ENCODE data around the gene RHEB.

Gene RHEB

DNA sequence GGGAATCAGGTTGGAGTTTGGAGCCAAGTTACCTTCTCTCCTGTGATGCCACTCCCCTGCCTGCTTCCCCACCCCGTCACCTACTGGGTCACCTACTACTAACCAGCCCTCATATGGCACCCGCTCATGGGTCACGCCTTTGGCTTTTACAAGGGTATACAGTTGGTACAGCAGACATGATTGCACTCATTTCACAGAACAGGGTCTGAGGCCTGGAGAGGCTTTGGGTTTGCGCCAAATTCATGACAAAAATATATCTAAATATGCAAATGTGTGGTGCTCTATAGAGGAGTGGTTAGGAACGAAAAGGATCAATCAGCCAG lies 90.5 kb downstream of the RHEB start:
- Histone ChIP-seq H3K36me3 (ENCODE audit: control insufficient read depth, low read length) (no peaks in the 10 kb centered on the region), H3K27me3 (ENCODE audit: control insufficient read depth, low read length) (peaks cover 3% of the 10 kb centered on the region; the same call in 1 of the 2 replicates), H4K20me1 (ENCODE audit: control insufficient read depth, insufficient read depth, low read depth, low read length) (no peaks in the 10 kb centered on the region), H3K4me1 (ENCODE audit: control insufficient read depth, low read length) (peaks cover 23% of the 10 kb centered on the region), H3K79me2 (ENCODE audit: control insufficient read depth, low read length) (no peaks in the 10 kb centered on the region), H3K9me2 (replicated peaks; ENCODE audit: control insufficient read depth, low read length) (no peaks in the 10 kb centered on the region), H3K4me3 (ENCODE audit: low read length) (no peak overlapping the region), H3F3A (ENCODE audit: control insufficient read depth, insufficient read depth) (no peaks in the 10 kb centered on the region), H3K9me3 (ENCODE audit: control insufficient read depth, insufficient read depth, low read length) (no peaks in the 10 kb centered on the region), H3K27ac (ENCODE audit: low read depth, low read length) (no peak overlapping the region), H3K4me2 (ENCODE audit: low read length) (0 out of 2 replicates have a peak overlapping the region, but pooled peaks have one; percentile 7)
- TF ChIP-seq, protein P1, sequence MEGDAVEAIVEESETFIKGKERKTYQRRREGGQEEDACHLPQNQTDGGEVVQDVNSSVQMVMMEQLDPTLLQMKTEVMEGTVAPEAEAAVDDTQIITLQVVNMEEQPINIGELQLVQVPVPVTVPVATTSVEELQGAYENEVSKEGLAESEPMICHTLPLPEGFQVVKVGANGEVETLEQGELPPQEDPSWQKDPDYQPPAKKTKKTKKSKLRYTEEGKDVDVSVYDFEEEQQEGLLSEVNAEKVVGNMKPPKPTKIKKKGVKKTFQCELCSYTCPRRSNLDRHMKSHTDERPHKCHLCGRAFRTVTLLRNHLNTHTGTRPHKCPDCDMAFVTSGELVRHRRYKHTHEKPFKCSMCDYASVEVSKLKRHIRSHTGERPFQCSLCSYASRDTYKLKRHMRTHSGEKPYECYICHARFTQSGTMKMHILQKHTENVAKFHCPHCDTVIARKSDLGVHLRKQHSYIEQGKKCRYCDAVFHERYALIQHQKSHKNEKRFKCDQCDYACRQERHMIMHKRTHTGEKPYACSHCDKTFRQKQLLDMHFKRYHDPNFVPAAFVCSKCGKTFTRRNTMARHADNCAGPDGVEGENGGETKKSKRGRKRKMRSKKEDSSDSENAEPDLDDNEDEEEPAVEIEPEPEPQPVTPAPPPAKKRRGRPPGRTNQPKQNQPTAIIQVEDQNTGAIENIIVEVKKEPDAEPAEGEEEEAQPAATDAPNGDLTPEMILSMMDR (IDR thresholded peaks at IDR 0.05; ENCODE audit: low read depth, low read length, poor library complexity, severe bottlenecking): no peak

DNA sequence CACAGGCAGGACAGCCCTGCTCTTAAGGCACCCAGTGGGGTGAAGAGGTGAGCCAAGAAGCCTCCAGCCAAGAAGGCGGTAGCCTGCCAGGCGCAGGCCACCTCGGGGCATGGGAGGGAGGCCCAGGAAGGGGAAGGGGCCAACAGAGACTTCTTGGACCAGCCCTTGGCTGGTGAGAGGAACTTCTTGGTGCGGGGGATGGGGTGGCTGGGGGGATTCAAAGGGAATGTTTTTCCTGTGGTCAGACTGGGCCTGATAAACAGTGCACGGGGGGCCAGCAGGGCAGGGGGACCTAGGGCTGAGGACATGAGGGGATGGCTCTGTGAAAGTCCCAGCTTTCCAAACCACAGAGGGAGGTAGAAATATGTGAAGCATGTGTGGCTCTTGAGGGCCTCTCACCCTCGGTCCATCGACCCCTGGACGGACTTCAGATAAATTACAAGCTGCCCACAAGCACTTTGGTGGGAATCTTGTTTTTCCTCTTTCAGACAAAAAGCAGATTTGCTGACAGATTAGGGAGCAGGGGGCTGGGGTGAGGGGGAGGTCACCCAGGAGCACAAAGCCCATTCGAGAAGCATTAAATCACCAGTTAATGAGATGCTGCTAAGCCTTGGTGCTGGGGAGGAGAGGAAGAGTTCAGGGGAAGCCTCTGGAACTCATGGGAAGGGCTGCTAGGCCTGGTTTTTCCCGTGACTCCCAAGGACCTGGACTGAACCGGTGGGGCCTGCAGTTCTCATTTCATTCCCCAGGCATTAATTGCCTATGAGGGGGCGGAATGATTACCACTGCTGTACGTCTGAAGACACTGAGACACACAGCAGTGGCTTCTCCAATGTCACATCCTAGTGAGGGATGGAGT lies 91.1 kb downstream of the RHEB start:
- Histone ChIP-seq H3K9me3 (ENCODE audit: control insufficient read depth, insufficient read depth, low read length) (no peaks in the 10 kb centered on the region), H3K4me1 (ENCODE audit: control insufficient read depth, low read length) (peaks cover 23% of the 10 kb centered on the region), H3K9me2 (replicated peaks; ENCODE audit: control insufficient read depth, low read length) (no peaks in the 10 kb centered on the region), H3K27ac (ENCODE audit: low read depth, low read length) (no peak overlapping the region), H4K20me1 (ENCODE audit: control insufficient read depth, insufficient read depth, low read depth, low read length) (no peaks in the 10 kb centered on the region), H3K36me3 (ENCODE audit: control insufficient read depth, low read length) (no peaks in the 10 kb centered on the region), H3K4me3 (ENCODE audit: low read length) (no peak overlapping the region), H3K27me3 (ENCODE audit: control insufficient read depth, low read length) (peaks cover 4% of the 10 kb centered on the region; the same call in 1 of the 2 replicates), H3K79me2 (ENCODE audit: control insufficient read depth, low read length) (no peaks in the 10 kb centered on the region), H3F3A (ENCODE audit: control insufficient read depth, insufficient read depth) (no peaks in the 10 kb centered on the region), H3K4me2 (ENCODE audit: low read length) (no peak overlapping the region)
- TF ChIP-seq EZH2phosphoT487 (IDR thresholded peaks at IDR 0.05; ENCODE audit: borderline replicate concordance, low read length): no peak
- TF ChIP-seq, protein P1 (IDR thresholded peaks at IDR 0.05; ENCODE audit: low read depth, low read length, poor library complexity, severe bottlenecking): no peak

GRCh38 chr7:151427705-151428377 lies 91.9 kb downstream of the RHEB start:
- Histone ChIP-seq H3K4me2 (ENCODE audit: low read length) (no peak overlapping the region), H4K20me1 (ENCODE audit: control insufficient read depth, insufficient read depth, low read depth, low read length) (no peaks in the 10 kb centered on the region), H3K4me1 (ENCODE audit: control insufficient read depth, low read length) (peaks cover 18% of the 10 kb centered on the region), H3K36me3 (ENCODE audit: control insufficient read depth, low read length) (no peaks in the 10 kb centered on the region), H3K9me3 (ENCODE audit: control insufficient read depth, insufficient read depth, low read length) (no peaks in the 10 kb centered on the region), H3K27me3 (ENCODE audit: control insufficient read depth, low read length) (peaks cover 4% of the 10 kb centered on the region; the same call in 1 of the 2 replicates), H3K9me2 (replicated peaks; ENCODE audit: control insufficient read depth, low read length) (no peaks in the 10 kb centered on the region), H3F3A (ENCODE audit: control insufficient read depth, insufficient read depth) (no peaks in the 10 kb centered on the region), H3K4me3 (ENCODE audit: low read length) (no peak overlapping the region), H3K27ac (ENCODE audit: low read depth, low read length) (no peak overlapping the region), H3K79me2 (ENCODE audit: control insufficient read depth, low read length) (no peaks in the 10 kb centered on the region)
- TF ChIP-seq, protein P1 (IDR thresholded peaks at IDR 0.05; ENCODE audit: low read depth, low read length, poor library complexity, severe bottlenecking): no peak
- TF ChIP-seq EZH2phosphoT487 (IDR thresholded peaks at IDR 0.05; ENCODE audit: borderline replicate concordance, low read length): no peak
